Dedifferentiated amniotic fluid mesenchymal stem cell (primary cell): ENCODE data around the gene FZR1.
A peak's percentile ranks its signal among the peaks of the same experiment; 100 is the strongest.
"Not testable (repeated sequence)": the region's sequence is repeated elsewhere in the genome, so short reads cannot be mapped to it uniquely, and the experiment has no call there.

Experiments
- DNase-seq: peaks from one replicate; pipeline ENCODE4 v3.0.0-alpha.2; 2016; ENCODE audit errors: extremely low spot score

Gene FZR1

DNA sequence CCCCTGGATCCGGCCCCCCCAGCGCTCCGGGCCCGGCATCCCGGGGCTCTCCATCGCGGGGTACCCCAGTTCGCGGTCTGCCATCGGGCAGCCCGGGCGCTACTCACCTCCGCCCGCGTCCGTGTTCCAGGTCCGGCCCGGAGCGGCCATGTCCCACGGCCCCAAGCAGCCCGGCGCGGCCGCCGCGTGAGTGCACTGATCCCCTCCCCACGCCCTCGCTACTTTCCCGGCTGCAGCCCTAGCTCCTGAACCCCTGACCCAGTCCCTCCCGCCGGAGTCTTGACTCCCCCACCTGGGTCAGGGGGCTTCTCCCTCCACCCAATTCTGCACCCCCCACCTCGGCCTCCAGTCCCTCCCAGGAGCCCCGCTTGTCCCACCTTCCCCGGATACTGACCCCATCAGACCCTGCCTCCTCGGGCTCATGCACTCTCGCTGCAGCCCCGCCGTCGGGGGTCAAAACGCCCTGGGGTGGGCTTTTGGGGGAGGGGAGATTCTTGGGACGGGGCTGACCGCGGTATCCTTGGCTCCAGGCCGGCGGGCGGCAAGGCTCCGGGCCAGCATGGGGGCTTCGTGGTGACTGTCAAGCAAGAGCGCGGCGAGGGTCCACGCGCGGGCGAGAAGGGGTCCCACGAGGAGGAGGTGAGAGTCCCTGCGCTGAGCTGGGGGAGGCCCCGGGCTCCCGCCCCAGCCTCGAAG, 67.2 kb downstream of the FZR1 start:
- no peak for DNase-seq

DNA sequence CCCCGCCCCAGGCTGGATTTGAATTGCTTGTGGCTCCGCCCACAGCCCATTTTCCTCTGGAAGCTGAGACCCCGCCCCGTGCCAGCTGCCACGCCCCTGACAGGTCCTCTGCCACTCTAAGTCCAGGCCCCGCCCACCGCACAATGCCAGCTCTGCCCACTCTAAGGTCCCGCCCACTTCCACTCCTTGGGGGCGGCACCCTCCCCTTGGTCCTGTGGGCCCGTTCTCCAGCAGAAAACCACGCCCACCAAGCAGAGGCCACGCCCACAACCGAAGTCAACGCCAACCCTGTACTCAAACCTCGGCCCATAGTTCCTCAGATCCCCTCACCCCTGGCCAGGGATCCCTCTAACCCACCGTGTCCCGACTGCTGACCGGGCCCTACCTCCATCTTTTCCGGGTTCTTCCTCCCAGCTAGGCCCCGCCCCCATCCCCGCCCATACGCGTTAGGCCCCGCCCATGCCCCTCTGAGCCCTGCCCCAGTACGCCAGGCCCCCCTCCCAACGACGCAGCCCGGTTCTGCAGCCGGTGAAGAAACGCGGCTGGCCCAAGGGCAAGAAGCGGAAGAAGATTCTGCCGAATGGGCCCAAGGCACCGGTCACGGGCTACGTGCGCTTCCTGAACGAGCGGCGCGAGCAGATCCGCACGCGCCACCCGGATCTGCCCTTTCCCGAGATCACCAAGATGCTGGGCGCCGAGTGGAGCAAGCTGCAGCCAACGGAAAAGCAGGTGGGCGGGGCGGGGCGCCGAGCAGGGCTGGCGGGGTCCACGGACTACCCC, 67.9 kb downstream of the FZR1 start:
- DNase-seq, result peak; percentile 87

DNA sequence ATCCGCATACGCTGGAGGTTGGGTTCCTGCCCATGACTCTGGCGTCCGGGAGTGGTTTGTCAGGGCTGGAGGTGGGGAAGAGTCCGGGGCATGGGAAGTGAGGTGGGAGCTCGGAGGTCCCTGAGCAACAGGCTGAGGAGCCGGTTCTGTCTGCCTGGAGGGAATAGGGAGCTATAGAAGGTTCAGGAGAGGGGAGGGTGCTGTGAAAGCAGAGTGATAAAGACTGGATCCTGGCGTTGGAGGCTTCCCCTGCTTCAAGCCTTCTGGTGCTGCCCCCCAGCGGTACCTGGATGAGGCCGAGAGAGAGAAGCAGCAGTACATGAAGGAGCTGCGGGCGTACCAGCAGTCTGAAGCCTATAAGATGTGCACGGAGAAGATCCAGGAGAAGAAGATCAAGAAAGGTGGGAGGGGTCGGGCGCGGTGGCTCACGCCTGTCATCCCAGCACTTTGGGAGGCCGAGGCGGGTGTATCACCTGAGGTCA, 69.2 kb downstream of the FZR1 start:
- no peak for DNase-seq

DNA sequence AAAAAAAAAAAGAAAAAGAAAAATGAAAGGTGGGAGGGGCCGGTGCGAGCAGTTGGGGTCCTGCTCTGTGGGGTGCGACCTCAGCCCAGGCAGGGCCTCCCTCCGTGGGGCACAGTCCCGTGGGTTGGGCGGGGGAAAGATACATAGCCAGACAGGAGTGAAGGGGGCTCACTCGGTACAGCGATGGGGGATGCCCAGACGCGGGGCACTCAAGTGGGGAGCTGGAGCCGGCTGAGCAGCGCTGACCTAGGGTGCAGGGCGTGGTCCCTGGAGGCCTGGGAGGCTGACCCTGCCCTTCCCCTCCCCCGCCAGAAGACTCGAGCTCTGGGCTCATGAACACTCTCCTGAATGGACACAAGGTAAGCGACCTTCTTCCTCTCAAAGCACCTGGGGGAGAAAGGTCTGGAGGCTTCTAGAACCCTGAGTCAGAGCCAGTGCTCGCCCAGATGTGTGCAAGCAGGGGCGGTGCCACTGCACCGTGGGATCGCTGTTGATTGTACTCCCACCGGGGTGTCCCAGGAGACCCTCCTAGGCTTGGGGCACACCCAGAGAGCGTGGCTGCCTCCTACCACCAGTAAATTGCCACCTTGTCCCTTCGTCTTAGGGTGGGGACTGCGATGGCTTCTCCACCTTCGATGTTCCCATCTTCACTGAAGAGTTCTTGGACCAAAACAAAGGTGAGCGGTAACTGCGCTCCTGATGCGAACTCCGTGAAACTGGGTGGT, 70.0 kb downstream of the FZR1 start:
- no peak for DNase-seq

DNA sequence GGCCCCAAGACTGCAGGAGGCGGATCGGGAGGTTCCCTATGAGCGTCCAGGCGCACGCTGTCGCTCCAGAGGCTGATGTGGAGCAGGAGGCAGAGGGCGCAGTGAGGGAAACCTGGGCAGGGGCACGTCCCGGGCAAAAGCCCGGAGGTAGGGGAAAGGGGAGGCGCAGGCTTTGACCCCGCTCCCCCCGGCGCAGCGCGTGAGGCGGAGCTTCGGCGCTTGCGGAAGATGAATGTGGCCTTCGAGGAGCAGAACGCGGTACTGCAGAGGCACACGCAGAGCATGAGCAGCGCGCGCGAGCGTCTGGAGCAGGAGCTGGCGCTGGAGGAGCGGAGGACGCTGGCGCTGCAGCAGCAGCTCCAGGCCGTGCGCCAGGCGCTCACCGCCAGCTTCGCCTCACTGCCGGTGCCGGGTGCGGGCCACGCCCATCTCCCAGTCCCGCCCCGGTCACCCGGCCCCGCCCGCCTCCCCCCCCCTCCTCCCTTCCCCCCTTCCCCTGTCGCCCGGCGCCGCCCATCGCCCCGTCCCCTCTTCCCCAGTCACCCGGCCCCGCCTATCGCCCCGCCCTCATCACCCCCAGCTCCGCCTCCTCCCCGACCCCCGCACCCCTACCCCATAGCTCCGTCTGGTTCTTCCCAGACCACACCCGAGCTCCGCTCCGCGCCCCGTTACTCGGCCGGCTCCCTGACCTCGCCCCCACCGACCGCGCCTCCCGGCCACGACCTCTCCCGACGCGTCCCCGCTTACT, 70.8 kb downstream of the FZR1 start:
- DNase-seq, result no peak

DNA sequence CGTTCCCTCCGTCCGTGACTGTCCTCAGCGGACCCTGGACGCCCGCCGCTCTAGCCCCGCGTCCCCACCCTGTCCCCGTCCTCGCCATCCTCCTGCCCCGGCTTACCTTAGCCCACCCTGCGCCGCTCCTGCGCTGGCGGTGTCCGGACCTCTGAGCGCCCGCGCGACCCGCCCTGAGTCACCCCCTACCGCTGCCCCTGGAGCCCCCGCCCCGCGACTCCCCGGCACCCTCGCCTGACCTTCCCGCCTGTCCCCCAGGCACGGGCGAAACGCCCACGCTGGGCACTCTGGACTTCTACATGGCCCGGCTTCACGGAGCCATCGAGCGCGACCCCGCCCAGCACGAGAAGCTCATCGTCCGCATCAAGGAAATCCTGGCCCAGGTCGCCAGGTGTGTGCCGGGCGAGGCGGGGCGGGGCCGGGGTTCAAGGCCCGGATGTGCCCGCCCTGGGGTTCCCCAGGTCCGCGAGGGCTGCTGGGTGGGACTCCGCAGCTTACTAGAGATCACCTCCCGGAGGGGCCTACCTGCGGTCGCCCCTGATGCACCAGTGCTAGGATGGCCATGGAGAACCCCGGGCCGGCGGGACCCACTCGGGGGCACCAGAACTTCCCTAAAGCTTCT, 71.7 kb downstream of the FZR1 start:
- no peak for DNase-seq

DNA sequence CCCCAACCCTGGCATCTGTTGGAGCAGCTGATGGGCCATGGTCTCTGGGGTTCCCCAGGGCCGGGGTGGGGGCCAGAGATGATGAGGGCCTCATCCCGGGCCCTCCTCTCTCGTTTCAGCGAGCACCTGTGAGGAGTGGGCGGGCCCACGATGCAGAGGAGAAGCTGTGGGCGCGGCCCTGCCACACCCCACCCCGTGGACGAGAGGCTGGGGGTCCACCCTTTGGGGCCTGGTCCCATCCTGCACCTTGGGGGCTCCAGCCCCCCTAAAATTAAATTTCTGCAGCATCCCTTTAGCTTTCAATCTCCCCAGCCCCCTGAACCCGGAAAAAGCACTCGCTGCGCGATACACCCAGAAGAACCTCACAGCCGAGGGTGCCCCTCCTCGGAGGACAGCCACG, 72.3 kb downstream of the FZR1 start:
- DNase-seq, result no peak

DNA sequence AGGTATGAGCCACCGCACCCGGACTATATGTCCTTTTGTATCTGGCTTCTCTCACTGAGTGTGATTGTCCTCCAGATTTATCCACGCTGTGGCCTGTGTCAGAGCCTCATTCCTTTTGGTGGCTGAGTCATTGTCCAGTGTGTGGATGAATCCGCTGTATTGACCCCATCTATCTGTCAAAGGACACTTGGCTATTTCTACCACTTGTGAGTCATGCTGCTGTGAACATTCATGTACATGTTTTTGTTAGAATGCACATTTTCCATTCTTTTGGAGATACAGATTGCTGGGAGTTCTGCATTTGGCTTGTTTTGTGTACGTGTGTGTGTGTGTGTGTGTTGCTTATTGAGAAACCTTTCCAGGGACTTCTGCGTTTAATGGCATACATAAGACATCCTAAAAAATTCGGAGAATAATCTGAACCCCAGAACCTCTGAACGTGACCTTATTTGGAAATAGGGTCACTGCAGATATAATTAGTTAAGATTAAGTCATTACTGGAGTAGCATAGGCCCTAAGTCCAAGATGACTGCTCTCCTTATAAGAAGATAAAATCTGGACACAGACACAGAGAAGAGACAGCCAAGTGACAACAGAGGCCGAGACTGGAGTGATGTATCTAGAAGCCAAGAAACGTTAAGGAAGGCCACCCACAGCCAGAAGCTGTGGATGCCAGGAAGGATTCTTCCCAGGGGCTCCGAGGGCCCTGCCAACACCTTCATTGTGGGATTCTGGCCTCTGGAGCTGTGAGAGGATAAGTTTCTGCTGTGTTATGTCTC, 74.2 kb downstream of the FZR1 start:
- peak; percentile 76 for DNase-seq

DNA sequence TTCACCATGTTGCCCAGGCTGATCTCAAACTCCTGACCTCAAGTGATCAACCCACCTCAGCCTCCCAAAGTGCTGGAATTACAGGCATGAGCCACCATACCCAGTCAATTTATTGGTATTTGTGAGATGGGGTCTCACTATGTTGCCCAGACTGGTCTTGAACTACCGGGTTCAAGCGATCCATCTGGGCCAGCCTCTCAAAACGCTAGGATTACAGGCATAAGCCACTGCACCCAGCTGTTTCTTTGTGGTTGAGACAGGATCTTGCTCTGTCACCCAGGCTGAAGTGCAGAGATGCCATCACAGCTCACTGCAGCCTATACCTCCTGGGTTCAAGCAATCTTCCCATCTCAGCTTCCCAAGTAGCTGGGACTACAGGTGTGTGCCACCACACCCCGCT, 75.7 kb downstream of the FZR1 start:
- DNase-seq, result not testable (repeated sequence)

DNA sequence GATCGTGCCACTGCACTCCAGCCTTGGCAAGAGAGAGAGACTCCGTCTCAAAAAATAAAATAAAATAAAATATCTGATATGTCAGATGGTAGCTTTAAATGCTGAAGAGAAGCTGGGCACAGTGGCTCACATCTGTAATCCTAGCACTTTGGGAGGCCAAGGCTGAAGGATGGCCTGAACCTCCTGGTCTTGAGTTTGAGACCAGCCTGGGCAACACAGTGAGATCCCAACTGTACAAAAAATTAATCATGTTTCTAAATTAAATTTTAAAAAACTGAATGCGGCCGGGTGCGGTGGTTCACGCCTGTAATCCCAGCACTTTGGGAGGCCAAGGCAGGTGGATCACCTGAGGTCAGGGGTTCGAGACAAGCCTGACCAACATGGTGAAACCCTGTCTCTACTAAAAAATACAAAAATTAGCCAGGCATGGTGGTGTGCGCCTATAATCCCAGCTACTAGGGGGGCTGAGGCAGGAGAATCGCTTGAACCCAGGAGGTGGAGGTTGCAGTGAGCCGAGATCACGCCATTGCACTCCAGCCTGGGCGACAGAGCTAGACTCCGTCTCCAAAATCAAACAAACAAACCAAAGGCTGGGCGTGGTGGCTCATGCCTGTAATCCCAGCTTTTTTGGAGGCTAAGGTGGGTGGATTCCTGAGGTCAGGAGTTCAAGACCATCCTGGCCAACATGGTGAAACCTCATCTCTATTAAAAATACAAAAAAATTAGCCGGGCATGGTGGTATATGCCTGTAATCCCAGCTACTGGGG, 78.1 kb downstream of the FZR1 start:
- not testable (repeated sequence) for DNase-seq

DNA sequence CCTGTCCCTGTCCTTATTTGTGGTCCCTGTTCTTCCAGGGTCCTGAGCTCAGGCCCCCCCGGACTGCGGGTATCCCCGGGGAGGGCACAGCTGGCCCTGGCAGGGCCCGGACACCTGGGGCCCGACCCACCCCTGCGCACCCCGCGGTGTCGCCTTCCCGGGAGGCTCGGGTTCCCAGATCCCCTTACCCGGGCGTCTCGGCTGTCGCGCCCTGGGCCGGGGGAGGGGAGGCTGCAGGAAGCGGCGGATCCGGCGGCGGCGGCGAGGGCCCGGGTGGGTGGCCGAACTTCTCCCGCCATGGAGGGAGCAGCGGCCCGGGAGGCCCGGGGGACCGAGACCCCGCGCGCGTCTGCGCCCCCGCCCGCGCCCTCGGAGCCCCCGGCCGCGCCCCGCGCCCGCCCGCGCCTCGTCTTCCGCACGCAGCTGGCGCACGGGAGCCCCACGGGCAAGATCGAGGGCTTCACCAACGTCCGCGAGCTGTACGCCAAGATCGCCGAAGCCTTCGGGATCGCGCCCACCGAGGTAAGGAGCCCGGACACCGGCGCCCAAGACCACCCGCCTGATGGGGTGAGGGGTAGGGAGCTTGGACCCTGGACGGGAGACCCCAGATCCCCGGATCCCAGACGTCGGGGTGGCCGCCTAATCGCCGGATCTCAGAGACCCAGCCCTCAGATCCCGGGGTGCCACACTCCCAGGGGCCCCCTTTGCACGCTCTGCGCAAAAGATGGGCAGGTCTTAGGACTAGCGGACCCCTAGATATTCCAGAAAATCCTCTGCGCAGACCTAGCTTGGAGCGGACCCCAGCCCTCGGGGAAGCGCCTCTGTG, 79.4 kb downstream of the FZR1 start, which contains the start of gene GIPC3:
Gene GIPC3 (plus strand): TSS at position 178 of the 826 bp plus-strand sequence. CDS start 120 bp downstream, at position 298.
- no peak for DNase-seq

DNA sequence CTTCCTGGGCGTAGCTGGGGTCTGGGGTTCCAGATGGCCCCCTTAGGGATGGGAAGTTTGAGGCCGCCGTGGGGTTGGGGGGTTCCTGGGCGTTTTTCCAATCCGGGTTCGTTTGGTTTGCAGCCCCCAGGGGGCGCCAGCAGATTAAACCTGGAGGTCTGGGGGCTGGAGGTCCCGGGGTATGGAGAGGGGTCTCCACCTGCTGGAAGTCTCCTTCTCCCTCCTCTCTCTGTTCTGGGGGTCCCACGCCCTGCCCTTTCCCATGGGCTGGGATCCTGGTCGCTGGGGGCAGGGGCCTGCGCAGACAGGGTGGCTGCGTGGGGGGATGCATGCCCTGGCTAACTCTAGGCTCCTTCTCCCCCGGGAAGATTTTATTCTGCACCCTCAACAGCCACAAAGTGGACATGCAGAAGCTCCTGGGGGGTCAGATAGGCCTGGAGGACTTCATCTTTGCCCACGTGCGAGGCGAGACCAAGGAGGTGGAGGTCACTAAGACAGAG, 80.1 kb downstream of the FZR1 start:
- DNase-seq, result no peak

DNA sequence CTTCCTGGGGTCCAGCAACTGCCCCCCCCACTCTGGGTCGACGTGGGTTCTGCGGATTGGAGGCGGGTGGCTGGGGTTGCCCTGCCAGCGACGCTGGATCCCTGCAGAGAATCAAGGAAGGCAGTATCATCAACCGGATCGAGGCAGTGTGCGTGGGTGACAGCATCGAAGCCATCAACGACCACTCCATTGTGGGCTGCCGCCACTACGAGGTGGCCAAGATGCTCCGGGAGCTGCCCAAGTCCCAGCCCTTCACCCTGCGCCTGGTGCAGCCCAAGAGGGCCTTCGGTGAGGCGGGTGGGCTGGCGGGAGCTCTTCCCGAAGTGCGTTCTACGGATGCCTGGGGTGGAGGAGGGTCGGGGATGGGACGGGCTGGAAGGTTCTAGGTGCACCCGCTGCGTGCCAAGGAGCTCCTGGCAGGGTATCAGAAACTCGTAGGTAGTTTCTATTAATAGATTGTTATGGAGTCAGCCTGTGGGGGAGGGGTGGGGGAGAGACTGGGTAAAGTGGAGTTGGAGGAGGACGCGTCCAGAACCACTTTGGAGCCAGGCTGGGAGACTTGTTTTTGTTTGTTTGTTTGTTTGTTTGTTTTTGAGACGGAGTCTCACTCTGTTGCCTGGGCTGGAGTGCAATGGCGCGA, 80.7 kb downstream of the FZR1 start:
- DNase-seq, result no peak
